ENCODE measurements around the gene ATP5PF. TPM values are rescaled to one million over a fixed set of nuclear protein-coding genes. Genes with fewer than 3 reads are reported as not detected.

The ATP5PF gene
- total RNA-seq, 2 donors from 2014 or later, result 20.4 to 37.6 TPM

- intact Hi-C loops (cut with DNase I), result no loop called here
Measured at GRCh38 chr21:25764065-25764464, 29.4 kb upstream of the ATP5PF start.

DNA sequence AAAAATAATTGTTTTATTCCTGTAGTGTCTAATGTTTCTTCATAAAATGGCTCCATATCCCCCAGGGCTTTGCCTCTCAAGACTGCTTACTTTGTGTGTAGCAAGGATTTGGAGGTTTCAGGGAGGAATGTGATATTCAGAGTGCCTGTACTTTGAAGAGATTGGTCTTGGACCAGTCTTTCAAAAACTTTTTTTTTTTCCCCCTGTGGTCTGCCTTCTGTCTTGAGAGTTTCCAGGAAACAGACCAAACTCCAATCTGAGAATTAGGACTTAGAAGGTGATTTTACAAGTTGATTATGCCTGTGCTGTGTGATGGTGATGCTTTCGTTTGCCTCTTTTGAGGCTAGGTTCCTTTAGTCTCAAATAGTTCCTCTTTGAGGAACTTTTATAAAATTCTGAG lies 26.0 kb upstream of the ATP5PF start:
- H3K9me3 ChIP-seq, result no peaks in the 10 kb centered on the region
- intact Hi-C loops (cut with DNase I), result no loop called here
- no peak for TF ChIP-seq POLR2A (IDR thresholded peaks at IDR 0.05)
- TF ChIP-seq, protein P1, sequence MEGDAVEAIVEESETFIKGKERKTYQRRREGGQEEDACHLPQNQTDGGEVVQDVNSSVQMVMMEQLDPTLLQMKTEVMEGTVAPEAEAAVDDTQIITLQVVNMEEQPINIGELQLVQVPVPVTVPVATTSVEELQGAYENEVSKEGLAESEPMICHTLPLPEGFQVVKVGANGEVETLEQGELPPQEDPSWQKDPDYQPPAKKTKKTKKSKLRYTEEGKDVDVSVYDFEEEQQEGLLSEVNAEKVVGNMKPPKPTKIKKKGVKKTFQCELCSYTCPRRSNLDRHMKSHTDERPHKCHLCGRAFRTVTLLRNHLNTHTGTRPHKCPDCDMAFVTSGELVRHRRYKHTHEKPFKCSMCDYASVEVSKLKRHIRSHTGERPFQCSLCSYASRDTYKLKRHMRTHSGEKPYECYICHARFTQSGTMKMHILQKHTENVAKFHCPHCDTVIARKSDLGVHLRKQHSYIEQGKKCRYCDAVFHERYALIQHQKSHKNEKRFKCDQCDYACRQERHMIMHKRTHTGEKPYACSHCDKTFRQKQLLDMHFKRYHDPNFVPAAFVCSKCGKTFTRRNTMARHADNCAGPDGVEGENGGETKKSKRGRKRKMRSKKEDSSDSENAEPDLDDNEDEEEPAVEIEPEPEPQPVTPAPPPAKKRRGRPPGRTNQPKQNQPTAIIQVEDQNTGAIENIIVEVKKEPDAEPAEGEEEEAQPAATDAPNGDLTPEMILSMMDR (IDR thresholded peaks at IDR 0.05), result no peak
- no peak overlapping the region for H3K4me3 ChIP-seq
- peaks cover 0 to 7% of the 10 kb centered on the region in 2 donors for H3K36me3 ChIP-seq (replicated peaks in 1 of 2; ENCODE audit: insufficient read depth in 1 of 2, low read depth in 2 of 2)
- ATAC-seq, result no peak
- H3K27me3 ChIP-seq, result no peaks in the 10 kb centered on the region
- H3K27ac ChIP-seq, result no peak overlapping the region
- DNase-seq, result no peak
- H3K4me1 ChIP-seq, result no peaks in the 10 kb centered on the region
- 74 to 88% methylated on average over 1 of the region's 1 CpG for WGBS, 2 donors

More at GRCh38 chr21:25764065-25764464, 29.4 kb upstream of the ATP5PF start:
- ATAC-seq (no peak), DNase-seq (no peak)
- H3K9me3 ChIP-seq, result no peaks in the 10 kb centered on the region
- peaks cover 0 to 7% of the 10 kb centered on the region in 2 donors for H3K36me3 ChIP-seq (replicated peaks in 1 of 2; ENCODE audit: insufficient read depth in 1 of 2, low read depth in 2 of 2)
- no peak overlapping the region for H3K4me3 ChIP-seq
- H3K27ac ChIP-seq, result no peak overlapping the region
- H3K27me3 ChIP-seq, result no peaks in the 10 kb centered on the region
- no peaks in the 10 kb centered on the region for H3K4me1 ChIP-seq
- TF ChIP-seq, protein P1 (IDR thresholded peaks at IDR 0.05), result no peak
- no peak for TF ChIP-seq POLR2A (IDR thresholded peaks at IDR 0.05)
- WGBS, 2 donors, result 55 to 62% methylated on average over 3 of the region's 3 CpGs

DNA sequence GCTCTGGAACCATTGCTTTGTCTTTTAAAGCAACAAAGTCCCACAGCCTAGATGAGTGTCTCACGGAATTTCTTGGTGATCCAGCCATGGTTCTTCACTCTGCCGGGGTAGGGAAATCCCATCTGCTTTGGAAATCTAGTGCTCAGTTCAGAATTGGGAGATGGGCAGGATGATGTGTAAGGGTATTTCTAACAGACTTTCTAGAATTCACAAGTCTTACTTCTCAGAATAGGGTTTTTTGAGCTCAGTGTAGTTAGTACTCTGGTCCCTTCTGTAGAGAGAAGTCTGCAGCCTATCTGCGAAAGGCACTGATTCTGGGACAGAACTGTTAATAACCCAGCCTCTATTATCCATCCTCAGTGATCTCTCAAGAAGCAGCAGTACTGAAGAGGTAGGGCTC lies 25.4 kb upstream of the ATP5PF start:
- Histone ChIP-seq H3K27me3 (no peaks in the 10 kb centered on the region), H3K4me1 (no peaks in the 10 kb centered on the region), H3K4me3 (no peak overlapping the region), H3K9me3 (no peaks in the 10 kb centered on the region), H3K27ac (no peak overlapping the region), H3K36me3 (replicated peaks in 1 of 2; ENCODE audit: insufficient read depth in 1 of 2, low read depth in 2 of 2) (peaks cover 0 to 7% of the 10 kb centered on the region in 2 donors)
- WGBS, 2 donors, result 91 to 93% methylated on average over 3 of the region's 3 CpGs
- ATAC-seq (no peak), DNase-seq (no peak)
- TF ChIP-seq POLR2A (IDR thresholded peaks at IDR 0.05), result no peak
- TF ChIP-seq, protein P1 (IDR thresholded peaks at IDR 0.05), result no peak
- intact Hi-C loops (cut with DNase I), result no loop called here

GRCh38 chr21:25759573-25759972 lies 24.9 kb upstream of the ATP5PF start:
- intact Hi-C loops (cut with DNase I), result no loop called here
- Histone ChIP-seq H3K4me1 (no peaks in the 10 kb centered on the region), H3K4me3 (no peak overlapping the region), H3K27me3 (no peaks in the 10 kb centered on the region), H3K27ac (no peak overlapping the region), H3K36me3 (replicated peaks in 1 of 2; ENCODE audit: insufficient read depth in 1 of 2, low read depth in 2 of 2) (peaks cover 0 to 4% of the 10 kb centered on the region in 2 donors), H3K9me3 (no peaks in the 10 kb centered on the region)
- ATAC-seq (no peak), DNase-seq (no peak)
- WGBS, 2 donors, result 70 to 74% methylated on average over 1 of the region's 1 CpG
- no peak for TF ChIP-seq POLR2A (IDR thresholded peaks at IDR 0.05)
- TF ChIP-seq, protein P1 (IDR thresholded peaks at IDR 0.05), result no peak

- ATAC-seq (no peak), DNase-seq (no peak)
- Histone ChIP-seq H3K27ac (no peak overlapping the region), H3K4me3 (no peak overlapping the region), H3K36me3 (replicated peaks in 1 of 2; ENCODE audit: insufficient read depth in 1 of 2, low read depth in 2 of 2) (peaks cover 0 to 9% of the 10 kb centered on the region in 2 donors), H3K4me1 (no peaks in the 10 kb centered on the region), H3K27me3 (no peaks in the 10 kb centered on the region), H3K9me3 (no peaks in the 10 kb centered on the region)
- intact Hi-C loops (cut with DNase I), result no loop called here
- TF ChIP-seq, protein P1 (IDR thresholded peaks at IDR 0.05), result no peak
- TF ChIP-seq POLR2A (IDR thresholded peaks at IDR 0.05), result no peak
Measured at GRCh38 chr21:25757531-25757930, 22.8 kb upstream of the ATP5PF start.
